ENCODE data around the gene HOXD13. TPM values are rescaled to one million over a fixed set of nuclear protein-coding genes. Genes with fewer than 3 reads are reported as not detected.

The HOXD13 gene
- polyA plus RNA-seq, 1 experiment = not detected

DNA sequence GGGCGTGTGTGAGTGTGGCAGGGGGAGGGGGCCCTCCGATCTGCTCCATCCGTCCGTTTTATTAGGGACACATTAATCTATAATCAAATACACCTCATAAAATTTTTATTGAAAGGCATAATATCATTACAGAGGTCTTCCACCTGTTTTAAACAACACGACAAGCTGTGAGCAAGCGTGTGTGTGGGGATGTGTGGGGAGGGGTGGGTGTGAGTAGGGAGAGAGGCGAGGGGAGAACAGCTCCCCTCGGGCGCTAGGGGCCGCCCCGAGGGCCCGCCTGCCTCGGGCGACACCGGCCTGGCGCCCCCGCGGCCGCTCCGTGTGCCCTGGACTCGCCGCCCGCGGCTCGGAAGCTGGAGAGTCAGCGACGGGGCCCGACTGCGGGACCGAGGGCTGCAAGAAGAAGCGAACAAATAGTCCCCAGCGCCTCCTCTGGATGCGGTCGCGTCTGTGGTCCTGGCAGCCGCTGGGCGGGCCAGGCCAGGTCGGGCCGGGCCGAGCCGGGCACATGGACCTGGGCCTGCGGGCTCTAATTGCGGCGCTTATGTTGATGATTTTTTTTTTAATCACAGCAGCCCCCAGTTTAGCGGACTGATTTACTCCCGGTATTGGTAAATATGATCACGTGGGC is 29.6 kb downstream of the HOXD13 start:
- CTCF ChIA-PET = interaction anchor here (1.3 to 3.1 kb wide), 2 partner anchors 529 to 692 kb away, joined by 3 to 17 read pairs; no protein-coding TSS in a partner anchor
- H3K27ac ChIP-seq (ENCODE audit: low read depth, low read length) = no peak overlapping the region
- no peak for DNase-seq (ENCODE audit: low read depth, low spot score)
- TF ChIP-seq CTCF (IDR thresholded peaks at IDR 0.05; ENCODE audit: low read depth, low read length) = no peak
- H3K4me3 ChIP-seq (ENCODE audit: low read depth, low read length) = no peak overlapping the region
- POLR2A ChIA-PET = no interaction called here
- peaks cover 92% of the 10 kb centered on the region for H3K27me3 ChIP-seq (ENCODE audit: control insufficient read depth, insufficient read depth, low read length)
- peaks cover 11% of the 10 kb centered on the region for H3K9me3 ChIP-seq (ENCODE audit: control insufficient read depth, insufficient read depth, low read length)

DNA sequence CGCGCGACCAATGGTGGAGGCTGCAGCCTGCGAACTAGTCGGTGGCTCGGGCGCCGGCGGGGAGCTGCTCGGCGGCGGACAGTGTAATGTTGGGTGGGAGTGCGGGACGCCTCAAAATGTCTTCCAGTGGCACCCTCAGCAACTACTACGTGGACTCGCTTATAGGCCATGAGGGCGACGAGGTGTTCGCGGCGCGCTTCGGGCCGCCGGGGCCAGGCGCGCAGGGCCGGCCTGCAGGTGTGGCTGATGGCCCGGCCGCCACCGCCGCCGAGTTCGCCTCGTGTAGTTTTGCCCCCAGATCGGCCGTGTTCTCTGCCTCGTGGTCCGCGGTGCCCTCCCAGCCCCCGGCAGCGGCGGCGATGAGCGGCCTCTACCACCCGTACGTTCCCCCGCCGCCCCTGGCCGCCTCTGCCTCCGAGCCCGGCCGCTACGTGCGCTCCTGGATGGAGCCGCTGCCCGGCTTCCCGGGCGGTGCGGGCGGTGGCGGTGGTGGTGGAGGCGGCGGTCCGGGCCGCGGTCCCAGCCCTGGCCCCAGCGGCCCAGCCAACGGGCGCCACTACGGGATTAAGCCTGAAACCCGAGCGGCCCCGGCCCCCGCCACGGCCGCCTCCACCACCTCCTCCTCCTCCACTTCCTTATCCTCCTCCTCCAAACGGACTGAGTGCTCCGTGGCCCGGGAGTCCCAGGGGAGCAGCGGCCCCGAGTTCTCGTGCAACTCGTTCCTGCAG is 30.3 kb downstream of the HOXD13 start, which contains the start of gene HOXD9:
Gene HOXD9 (plus strand): TSS at position 37 of the 728 bp plus-strand sequence. CDS start 50 bp downstream, at position 87.
- ChIA-PET CTCF (interaction anchor here (1.3 to 6.3 kb wide), 4 partner anchors 332 to 530 kb away, joined by 3 to 184 read pairs (median 12); no protein-coding TSS in a partner anchor), POLR2A (no interaction called here)
- H3K9me3 ChIP-seq (ENCODE audit: control insufficient read depth, insufficient read depth, low read length) = peaks cover 6% of the 10 kb centered on the region
- no peak for DNase-seq (ENCODE audit: low read depth, low spot score)
- peaks cover 91% of the 10 kb centered on the region for H3K27me3 ChIP-seq (ENCODE audit: control insufficient read depth, insufficient read depth, low read length)
- no peak within 1 kb of the TSS for H3K4me3 ChIP-seq (ENCODE audit: low read depth, low read length)
- TF ChIP-seq CTCF (IDR thresholded peaks at IDR 0.05; ENCODE audit: low read depth, low read length) = no peak
- H3K27ac ChIP-seq (ENCODE audit: low read depth, low read length) = no peak within 1 kb of the TSS

DNA sequence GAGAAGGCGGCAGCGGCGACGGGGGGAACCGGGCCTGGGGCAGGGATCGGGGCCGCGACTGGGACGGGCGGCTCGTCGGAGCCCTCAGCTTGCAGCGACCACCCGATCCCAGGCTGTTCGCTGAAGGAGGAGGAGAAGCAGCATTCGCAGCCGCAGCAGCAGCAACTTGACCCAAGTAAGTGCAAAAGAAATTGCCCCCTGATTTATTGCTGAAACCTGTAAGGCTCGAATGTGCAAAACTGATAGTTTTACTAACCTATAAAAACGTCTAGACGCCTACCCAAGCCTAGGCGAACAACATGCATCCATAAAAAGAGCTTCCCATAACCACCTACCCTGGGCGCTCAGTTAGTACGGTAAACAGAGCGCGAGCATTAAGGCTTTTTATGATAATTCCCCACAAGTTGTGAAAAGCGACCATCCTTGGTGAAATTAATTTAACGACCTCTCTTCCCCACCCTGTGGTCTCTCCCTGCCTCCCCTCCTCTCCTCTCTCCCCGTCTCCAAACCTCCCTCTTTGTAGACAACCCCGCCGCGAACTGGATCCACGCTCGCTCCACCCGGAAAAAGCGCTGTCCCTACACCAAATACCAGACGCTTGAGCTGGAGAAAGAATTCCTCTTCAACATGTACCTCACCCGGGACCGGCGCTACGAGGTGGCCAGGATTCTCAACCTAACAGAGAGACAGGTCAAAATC is 31.0 kb downstream of the HOXD13 start:
- POLR2A ChIA-PET = no interaction called here
- Histone ChIP-seq H3K9me3 (ENCODE audit: control insufficient read depth, insufficient read depth, low read length) (peaks cover 6% of the 10 kb centered on the region), H3K4me3 (ENCODE audit: low read depth, low read length) (no peak overlapping the region), H3K27me3 (ENCODE audit: control insufficient read depth, insufficient read depth, low read length) (peaks cover 91% of the 10 kb centered on the region), H3K27ac (ENCODE audit: low read depth, low read length) (no peak overlapping the region)
- TF ChIP-seq CTCF (IDR thresholded peaks at IDR 0.05; ENCODE audit: low read depth, low read length) = no peak
- no peak for DNase-seq (ENCODE audit: low read depth, low spot score)
- CTCF ChIA-PET = interaction anchor here (1.3 to 6.3 kb wide), 3 partner anchors 332 to 529 kb away, joined by 3 to 184 read pairs (median 6); no protein-coding TSS in a partner anchor

DNA sequence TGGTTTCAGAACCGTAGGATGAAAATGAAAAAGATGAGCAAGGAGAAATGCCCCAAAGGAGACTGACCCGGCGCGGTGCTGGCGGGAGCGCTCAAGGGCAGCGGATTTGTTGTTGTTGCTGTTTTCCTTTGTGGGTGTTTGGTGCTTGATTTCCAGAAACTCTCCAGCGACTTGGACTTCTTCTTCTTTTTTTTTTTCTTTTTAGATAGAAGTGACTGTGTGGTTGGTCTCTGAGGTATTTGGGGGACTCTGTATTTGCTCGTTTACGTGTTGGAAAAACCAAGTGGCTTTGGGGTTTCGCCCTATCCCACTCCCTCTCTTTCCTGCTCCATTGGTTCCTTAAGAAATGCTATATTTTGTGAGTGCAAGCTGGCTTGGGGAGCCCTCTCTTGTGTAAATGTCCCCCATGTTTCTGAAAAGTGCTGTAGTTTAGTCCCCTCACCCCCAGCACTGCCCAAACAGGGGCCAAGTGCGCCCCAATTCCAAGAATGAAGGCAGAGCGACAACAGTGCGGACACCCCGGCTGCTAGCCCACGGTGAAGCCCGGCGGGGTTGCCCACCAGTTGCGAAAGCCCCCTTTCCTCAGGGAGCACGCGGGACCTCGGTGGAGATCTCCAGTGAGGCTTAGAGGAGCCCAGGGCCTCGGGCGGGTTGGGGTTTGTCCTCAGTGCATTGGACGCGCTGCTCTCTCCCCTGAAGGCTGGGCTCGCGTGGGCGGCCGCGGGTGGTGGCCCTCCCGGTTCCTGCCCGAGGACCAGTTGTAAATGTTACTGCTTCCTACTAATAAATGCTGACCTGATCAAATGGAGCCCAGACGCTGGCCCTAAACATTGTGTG is 31.8 kb downstream of the HOXD13 start:
- DNase-seq (ENCODE audit: low read depth, low spot score) = no peak
- H3K27ac ChIP-seq (ENCODE audit: low read depth, low read length) = no peak overlapping the region
- TF ChIP-seq CTCF (IDR thresholded peaks at IDR 0.05; ENCODE audit: low read depth, low read length) = no peak
- peaks cover 92% of the 10 kb centered on the region for H3K27me3 ChIP-seq (ENCODE audit: control insufficient read depth, insufficient read depth, low read length)
- H3K4me3 ChIP-seq (ENCODE audit: low read depth, low read length) = no peak overlapping the region
- peaks cover 8% of the 10 kb centered on the region for H3K9me3 ChIP-seq (ENCODE audit: control insufficient read depth, insufficient read depth, low read length)
- ChIA-PET CTCF (interaction anchor here (1.3 to 6.3 kb wide), 3 partner anchors 331 to 528 kb away, joined by 3 to 184 read pairs (median 6); no protein-coding TSS in a partner anchor), POLR2A (no interaction called here)

Measured in AG04450 (cell line).